Epidermal melanocyte (primary cell): ENCODE measurements around the gene DSCAML1.
A peak's percentile ranks its signal among the peaks of the same experiment; 100 is the strongest.
"Not testable (repeated sequence)": the region's sequence is repeated elsewhere in the genome, so short reads cannot be mapped to it uniquely, and the experiment has no call there.

Experiments used
- DNase-seq: peaks from one replicate; pipeline ENCODE4 v3.0.0; 2011; ENCODE audit warnings: low spot score; ENCODE audit not compliant: insufficient read length

DSCAML1 gene

DNA sequence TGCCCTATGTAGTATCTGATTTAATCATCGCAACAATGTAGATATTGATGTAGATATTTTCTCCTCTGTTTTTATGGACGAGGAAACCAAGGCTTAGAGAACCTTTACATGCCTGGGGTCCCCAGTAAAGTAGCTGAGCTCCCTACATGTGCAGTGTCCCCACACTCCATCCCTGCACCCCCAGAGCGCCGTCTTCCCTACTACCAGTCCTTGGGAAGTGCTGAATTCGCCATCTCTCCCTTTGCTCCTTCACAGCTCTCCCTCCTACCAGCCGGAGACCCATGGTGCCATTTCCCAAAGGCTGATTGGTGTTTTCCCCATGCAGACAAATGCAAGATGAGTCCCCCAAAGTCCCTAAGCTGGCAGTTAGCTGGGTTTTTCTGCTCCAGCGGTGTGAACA lies 383.4 kb downstream of the DSCAML1 start:
- DNase-seq, result no peak

DNA sequence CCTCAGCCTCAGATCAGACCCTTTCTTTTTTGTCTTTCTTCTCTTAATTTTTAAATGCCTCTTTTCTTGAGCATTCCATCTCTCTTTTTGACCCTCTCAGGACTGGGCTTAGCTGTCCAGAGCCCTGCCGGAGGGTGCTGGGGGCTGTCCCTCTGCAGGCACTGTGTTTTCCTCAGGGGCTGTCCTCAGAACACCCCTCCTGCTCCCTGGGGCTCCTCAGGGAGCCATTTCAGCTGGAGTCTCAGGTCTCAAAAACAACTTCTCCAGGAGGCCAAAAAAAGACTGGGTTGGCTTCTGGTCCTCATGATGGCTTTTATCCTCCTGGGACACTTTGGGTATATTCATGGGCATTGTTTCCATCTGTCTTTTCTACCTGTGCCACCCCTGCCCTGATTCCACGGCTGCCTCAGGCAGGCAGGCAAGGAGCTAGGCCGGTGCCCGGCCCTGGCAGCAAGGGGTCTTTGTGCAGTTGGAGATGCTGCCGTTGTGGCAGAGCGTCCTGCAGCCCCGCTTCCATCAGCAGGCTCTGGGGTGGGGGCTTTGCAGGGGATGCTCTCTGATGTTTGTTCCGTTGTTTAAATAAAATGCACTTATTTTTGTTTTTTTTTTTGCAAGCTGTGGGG lies 384.3 kb downstream of the DSCAML1 start:
- no peak for DNase-seq

DNA sequence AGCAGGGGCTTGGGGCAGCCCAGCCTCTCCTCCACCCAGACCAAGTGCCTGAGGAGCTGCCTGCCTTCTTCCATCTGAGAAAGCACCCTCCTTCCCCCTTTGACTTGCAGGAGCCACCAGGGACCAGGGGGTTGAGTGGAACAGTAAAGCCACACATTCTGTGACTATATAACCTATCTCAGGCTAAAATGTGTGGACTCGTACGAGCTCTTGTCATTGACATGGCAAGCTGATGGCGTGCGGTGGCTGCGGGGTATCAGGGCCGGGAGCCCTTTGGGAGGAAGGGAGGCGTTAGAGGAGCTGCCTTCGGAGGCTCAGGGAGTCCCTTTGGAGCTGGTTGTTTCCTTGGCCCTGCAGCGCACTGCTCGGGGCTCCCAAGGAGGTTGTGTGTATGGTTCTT lies 384.8 kb downstream of the DSCAML1 start:
- no peak for DNase-seq

DNA sequence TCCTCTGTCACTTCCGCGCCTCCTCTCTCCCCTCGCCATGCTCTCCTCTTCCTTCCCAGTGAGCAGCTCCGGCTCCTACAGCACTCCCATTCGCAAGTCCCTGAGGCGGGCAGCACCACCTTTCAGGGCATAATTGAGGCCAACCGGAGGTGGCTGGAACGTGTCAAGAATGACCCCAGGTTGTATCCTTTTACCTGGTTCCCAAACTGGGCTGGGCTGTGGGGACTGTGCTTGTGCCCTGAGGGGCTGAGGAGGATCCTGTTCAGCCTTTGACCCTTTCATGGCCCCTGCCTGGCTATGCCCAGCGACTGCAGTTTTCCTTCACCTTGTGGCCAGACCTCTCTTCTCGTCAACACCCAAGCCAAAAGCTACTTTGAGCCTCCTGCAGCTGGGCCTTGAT lies 385.3 kb downstream of the DSCAML1 start:
- no peak for DNase-seq

DNA sequence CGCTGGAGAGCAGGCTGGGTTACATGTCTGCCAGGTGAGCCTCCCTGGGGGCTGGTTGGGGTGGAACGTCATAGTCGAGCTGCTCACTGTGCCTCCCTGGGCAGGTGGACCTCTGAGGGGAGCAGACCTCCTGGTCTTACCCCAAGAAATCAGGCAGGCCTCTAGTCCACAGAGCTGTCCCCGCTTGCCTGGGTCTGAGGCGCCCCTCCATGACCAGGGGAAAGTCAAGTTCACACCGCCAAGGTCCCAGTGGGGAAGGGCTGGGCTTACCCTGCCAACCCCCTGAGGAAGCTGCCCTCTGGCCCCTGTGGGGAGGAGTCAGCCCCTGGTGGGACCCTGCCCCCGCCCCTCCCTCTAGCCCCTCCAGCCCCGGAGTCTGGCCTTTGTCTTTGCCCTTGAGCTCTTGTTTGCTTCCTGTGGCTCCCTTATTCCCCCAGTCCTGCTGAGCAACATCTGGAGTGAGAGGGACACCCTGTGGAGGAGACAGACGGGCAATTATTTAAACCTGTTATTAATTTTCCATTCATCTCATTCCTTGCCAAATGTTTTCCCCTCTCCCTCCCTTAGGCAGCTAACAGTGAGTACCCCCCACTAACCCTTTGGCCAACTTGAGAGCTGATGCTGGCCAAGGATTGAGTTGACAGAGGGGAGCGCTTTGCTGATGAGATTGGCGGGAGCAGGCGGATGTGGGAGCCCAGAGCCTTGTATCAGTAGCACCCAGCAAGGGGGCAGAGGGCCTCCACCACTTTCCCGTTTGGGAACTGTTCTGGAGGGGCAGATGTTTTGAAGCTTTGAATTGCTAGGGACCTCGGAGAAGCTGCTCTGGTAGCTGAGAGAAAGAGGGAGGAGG lies 385.9 kb downstream of the DSCAML1 start:
- no peak for DNase-seq

DNA sequence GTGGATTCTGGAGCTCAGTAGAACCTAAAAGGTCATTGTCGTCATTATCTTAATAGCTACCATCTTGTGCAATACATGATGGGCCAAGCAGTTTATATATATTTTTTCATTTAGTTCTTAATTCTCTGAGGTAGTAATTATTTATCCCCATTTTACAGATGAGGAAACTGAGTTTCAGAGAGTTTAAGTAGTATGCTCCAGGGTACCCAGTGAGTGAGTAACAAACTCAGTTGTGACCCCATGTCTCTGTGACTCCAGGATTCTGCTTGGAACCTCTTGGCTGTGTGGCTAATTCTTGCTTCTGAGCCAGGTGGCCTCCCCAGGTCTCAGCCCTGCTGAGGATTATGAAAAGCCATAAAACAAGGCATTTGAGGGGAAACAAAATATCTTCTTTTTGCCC lies 386.8 kb downstream of the DSCAML1 start:
- DNase-seq, result no peak

DNA sequence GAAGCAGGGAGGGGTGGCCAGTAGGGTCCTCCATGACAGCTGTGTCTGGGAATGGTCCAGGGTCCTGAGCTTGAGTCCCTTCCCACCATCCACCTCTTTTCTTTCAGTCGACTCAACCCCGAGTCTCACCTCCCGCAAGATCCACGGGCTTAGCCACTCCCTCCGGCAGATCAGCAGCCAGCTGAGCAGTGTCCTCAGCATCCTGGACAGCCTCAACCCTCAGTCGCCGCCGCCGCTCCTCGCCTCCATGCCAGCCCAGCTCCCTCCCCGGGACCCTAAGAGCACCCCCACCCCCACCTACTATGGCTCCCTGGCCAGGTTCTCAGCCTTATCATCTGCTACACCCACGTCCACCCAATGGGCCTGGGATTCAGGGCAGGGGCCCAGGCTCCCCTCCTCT lies 387.5 kb downstream of the DSCAML1 start:
- DNase-seq, result no peak

DNA sequence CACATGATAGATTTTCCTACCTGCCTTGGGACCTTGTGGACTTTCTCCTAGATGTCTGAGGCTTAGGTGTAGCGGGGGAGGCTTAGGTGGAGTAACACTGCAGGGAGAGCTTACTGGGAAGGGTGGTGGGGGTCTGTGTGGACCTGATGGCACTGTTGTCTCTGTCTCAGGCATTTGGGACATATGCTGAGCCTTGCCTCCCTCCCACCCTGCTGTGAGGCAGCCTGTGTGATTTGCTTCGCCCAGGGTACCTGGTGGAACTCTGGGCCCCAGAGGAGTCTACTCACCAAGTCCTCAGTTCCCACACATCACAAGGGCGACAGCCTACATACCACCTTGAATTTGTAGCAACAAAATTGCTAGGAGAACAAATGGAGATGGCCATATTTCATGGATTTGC lies 388.7 kb downstream of the DSCAML1 start:
- DNase-seq, result no peak

DNA sequence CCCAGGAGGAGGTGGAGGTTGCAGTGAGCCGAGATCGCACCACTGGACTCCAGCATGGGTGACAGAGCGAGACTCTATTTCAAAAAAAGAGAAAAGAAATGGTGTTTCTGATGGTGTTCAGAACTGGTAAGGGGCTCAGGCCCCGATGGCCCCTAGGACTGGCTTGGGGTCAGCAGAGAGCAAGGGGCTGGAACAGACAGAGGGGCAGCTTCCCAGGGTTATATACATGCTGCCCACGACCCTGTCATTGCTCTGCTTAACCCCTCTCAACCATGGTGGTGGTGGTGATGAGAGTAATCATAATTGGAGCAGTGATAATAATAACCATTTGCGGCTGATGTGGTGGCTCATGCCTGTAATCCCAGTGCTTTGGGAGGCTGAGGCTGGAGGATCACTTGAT lies 390.0 kb downstream of the DSCAML1 start:
- no peak for DNase-seq

DNA sequence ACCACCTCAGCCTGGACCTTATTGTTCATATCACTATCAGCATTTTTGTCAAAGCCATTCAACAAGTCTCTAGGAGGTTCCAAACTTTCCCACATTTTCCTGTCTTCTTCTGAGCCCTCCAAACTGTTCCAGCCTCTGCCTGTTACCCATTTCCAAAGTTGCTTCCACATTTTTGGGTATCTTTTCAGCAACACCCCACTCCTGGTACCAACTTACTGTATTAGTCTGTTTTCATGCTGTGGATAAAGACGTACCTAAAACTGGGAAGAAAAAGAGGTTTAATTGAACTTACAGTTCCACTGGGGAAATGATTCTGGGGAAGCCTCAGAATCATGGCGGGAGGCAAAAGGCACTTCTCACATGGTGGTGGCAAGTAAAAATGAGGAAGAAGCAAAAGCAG lies 391.1 kb downstream of the DSCAML1 start:
- DNase-seq, result not testable (repeated sequence)

DNA sequence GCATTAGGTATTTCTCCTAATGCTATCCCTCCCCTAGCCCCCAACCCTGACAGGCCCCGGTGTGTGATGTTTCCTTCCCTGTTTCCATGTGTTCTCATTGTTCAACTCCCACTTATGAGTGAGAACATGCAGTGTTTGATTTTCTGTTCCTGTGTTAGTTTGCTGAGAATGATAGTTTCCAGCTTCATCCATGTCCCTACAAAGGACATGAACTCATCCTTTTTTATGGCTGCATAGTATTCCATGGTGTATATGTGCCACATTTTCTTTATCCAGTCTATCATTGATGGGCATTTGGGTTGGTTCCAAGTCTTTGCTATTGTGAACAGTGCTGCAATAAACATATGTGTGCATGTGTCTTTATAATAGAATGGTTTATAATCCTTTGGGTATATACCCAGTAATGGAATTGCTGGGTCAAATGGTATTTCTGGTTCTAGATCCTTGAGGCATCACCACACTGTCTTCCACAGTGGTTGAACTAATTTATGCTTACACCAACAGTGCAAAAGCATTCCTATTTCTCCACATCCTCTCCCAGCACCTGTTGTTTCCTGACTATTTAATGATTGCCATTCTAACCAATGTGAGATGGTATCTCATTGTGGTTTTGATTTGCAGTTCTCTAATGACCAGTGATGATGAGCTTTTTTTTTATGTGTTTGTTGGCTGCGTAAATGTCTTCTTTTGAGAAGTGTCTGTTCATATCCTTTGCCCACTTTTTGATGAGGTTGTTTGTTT lies 397.7 kb downstream of the DSCAML1 start:
- DNase-seq, result not testable (repeated sequence)

DNA sequence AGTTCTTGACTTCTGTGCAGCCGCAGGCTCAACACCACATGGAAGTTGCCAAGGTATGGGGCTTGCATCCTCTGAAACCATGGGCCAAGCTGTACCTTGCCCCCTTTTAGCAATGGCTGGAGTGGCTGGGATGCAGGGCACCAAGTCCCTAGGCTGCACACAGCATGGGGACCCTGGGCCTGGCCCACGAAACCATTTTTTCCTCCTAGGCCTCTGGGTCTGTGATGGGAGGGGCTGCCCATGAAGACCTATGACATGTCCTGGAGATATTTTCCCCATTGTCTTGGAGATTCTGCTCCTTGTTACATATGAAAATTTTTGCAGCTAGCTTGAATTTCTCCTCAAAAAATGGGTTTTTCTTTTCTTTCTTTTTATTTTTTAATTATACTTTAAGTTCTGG lies 398.4 kb downstream of the DSCAML1 start:
- DNase-seq, result not testable (repeated sequence)

DNA sequence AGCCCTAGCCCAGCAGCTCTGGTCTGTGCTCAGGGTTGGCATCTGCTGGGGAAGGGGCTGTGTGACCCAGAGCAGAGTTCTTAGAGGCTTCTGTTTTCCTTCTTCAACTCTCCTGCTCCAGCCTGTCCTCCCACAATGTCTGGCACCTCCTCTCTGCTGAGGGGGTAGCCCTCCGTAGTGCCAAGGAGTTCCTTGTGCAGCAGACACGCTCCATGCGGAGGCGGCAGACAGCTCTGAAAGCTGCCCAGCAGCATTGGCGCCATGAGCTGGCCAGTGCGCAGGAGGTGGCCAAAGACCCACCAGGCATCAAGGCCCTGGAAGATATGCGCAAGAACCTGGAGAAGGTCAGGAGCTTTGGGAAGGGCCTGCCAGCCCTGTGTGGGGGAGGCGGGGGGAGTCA lies 400.0 kb downstream of the DSCAML1 start:
- DNase-seq, result no peak

DNA sequence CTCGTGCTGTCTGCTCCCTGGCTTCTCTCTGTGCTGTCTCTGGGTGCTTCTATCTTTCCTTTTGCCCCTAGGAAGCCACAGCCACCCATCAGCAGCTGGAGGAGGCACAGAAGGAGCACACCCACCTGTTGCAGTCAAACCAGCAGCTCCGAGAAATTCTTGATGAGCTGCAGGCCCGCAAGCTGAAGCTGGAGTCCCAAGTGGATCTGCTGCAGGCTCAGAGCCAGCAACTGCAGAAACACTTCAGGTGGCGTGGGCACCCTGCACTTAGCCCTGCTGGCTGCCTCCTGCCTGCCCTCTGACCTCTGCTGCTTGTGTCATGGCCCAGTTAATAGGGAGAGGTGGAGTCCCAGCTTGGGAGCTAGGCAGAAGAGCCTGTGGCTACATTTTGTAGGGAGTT lies 401.5 kb downstream of the DSCAML1 start:
- DNase-seq, result no peak

DNA sequence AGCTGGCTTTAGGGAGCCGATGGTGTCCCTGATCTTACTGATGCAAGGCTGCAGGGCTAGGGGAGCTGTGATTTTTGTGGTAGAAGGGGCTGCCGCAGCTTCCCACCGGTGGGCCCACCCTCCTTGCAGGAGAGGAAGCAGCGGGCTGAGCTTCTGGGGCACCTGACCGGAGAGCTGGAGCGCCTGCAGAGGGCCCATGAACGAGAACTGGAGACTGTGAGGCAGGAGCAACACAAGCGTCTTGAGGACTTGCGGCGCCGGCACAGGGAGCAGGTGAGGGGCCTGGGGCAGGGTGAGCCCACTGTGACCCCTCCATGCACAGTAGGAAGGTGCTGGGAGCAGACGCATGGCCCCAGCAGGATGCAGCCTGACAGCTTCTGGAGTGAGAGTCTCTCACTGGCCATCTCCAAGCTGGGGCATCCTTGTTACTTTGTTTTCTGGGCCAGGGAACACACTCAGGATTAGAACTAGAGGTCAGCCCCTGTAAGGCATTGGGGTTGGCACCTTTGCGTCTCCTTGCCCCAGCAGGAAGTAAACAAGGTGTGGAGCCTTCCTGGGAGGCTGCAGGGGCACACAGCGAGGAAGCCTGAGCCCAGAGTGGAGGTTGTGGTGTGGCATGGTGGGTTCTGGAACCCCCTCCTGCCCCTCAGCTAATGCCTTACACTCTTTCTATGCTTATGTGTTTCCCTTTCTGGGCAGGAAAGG lies 402.6 kb downstream of the DSCAML1 start:
- DNase-seq, result no peak

DNA sequence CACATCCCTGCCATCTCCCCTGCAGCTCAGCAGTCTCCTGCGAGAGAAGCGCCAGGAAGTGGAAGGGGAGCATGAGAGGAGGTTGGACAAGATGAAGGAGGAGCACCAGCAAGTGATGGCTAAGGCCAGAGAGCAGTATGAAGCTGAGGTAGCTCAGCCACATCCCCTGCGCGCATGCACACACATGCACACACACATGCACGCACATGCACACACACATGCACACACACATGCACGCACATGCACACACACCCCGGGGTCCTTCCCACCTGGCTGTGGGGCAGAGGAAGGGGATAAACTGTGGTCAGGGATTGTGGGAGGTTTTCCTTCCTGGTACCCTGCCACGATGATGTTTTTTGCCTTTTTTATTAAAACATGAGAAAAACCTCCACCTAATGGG lies 404.0 kb downstream of the DSCAML1 start:
- no peak for DNase-seq

DNA sequence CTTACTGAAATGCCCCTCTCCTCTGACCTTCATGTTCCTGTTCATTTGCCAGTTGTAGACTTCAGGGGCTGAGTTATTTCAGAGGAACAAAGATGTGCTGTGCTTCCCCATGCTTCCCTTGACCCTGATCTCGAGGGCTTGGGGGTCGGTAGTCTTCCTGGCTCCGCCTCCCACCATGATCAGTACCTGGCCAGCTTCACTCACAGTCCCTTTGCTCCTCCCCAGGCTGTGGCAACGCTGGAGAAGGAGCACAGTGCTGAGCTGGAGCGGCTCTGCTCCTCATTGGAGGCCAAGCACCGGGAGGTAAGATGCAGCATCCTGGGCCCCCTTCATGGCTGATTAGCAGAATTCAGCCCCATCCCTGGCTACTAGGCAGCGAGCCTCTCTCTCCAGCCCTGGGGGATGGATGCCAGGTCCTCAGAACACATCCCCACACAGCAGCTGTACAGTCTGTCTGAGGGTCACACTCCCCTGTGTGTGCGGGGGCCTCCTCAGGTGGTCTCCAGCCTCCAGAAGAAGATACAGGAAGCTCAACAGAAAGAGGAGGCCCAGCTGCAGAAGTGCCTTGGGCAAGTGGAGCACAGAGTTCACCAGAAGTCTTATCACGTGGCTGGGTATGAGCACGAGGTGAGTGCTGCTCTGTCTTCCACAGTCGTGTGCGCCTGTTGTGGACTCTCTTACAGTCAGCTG lies 404.9 kb downstream of the DSCAML1 start:
- DNase-seq, result no peak

DNA sequence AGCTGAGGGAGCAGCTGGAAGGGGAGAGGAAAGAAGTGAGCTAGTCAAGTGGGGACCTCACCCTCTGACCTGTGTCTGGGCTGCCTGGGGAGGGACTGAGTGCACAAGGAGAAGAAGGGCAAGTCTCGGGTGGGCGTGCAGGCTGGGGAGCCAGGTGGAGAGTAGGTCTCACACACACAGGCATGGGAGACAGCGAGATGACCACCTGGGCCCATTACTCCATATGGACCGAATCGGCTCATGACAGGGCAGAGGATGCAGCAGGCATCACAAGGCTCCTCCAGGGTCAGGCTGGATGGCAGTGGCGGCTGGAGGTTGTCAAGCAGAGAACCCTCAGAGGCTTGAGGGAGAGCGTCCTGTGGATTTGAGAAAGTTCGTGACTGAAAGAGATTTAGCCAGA lies 405.8 kb downstream of the DSCAML1 start:
- DNase-seq, result no peak

DNA sequence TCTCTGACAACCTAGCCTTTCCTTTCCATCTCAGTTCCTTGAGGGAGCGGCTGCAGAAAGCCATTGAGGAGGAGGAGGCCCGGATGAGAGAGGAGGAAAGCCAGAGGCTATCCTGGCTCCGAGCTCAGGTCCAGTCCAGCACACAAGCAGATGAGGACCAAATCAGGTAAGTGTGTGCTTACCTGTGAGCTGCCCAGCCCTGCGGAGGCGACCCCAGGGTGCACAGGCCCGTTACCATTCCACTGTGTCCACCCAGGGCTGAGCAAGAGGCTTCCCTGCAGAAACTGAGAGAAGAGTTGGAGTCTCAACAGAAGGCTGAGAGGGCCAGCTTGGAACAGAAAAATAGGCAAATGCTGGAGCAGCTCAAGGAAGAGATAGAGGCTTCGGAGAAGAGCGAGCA lies 406.3 kb downstream of the DSCAML1 start:
- no peak for DNase-seq

DNA sequence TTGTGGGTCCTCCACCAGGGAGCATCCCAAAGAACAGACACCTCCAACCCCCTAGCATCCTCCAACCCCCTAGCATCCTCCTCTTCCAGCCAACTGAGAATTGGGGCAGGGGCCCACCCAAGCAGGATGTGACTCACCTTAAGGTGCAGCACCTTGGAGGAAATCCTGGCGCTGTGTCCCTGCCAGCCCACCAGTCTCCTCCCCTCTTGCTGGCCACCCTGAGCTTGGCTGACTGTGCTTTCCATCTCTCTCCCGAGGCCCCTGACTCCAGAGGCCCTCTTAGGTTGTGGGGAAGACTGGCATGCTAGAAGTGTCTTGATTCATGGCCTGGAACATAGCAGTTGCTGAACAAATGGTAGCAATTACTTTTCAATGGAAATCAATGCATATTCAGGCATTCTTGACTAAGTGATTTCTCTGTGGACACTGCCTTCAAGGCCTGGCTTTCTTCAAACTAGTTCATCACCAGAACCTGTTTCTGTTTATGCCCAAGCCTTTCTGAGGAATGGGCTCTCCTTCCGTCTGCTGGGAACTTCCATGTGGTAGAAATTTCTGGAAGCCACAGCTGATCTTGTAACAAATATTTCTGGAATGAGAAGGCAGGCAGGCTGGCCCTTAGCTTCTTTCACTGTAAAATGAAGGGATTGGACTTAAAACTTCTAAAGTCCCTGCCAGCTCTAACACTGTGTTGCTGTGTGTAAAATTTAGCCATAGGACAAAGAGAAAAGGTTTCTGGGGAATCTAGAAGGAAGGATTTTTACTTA lies 408.8 kb downstream of the DSCAML1 start:
- peak; percentile 64 for DNase-seq
